Measurements from ENCODE around the gene PDZD2.

PDZD2 gene

GRCh38 chr5:32000731-32001130 is 361.8 kb downstream of the PDZD2 start:
- TF ChIP-seq CTCF (IDR thresholded peaks at IDR 0.05; ENCODE audit: extremely low read depth, insufficient read depth, missing control alignments): no peak
- in situ Hi-C loops (cut with MboI; ENCODE audit: low pct_unique_long_range_greater_than_20kb, low sequenced_read_pairs, unreplicated experiment): no loop called here
- no peak for DNase-seq (ENCODE audit: low spot score)

DNA sequence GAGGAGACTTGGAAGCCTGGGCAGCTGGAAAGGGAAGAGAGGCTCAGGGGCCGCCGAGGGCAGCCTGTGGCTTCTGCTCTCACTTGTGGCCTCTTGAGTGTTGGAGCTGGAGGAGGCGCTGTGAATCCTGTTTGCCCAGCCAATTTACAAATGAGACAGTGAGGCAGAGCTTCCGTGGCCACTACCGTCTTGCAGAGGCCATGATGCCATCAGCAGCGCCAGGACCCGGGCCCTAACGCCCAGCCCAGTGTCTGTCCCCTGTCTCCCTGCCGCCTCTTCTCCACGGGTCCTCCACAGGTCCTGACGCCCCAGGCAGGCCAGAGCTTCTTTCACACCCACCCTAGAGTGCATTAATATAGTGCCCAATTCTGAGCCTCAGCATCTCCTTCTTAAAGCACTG is 362.4 kb downstream of the PDZD2 start:
- no peak for TF ChIP-seq CTCF (IDR thresholded peaks at IDR 0.05; ENCODE audit: extremely low read depth, insufficient read depth, missing control alignments)
- in situ Hi-C loops (cut with MboI; ENCODE audit: low pct_unique_long_range_greater_than_20kb, low sequenced_read_pairs, unreplicated experiment): no loop called here
- no peak for DNase-seq (ENCODE audit: low spot score)

DNA sequence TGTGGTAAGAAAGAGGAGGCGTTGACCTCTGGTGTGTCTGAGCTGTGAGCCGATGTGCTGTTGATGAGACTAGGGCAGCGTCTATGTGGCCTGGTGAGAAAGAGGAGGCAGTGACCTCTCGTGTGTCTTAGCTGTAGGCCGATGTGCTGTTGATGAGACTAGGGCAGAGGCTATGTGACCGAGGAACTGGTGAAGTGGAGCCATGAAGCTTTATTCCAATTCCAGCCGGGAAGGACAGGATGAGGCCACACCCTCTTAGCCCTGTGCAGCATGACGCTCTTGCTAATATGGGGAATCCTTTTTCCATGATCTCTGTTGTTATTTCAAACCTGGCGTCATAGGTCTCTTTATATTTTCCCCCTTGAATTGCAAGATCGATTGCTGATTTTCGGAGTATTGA is 362.8 kb downstream of the PDZD2 start:
- no peak for DNase-seq (ENCODE audit: low spot score)
- in situ Hi-C loops (cut with MboI; ENCODE audit: low pct_unique_long_range_greater_than_20kb, low sequenced_read_pairs, unreplicated experiment): no loop called here
- no peak for TF ChIP-seq CTCF (IDR thresholded peaks at IDR 0.05; ENCODE audit: extremely low read depth, insufficient read depth, missing control alignments)

DNA sequence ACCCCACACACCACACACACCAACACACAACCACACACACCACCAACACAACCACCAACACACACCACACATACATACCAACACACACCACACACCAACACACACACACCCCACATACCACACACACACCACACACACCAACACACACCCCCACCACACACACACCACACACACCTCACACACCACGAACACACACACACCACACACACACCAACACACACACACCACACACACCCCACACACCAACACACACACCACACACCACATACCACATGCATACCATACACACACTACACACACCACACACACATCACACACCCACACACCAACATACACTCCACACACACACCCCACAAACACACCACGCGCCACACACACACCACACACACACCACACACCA is 363.8 kb downstream of the PDZD2 start:
- TF ChIP-seq CTCF (IDR thresholded peaks at IDR 0.05; ENCODE audit: extremely low read depth, insufficient read depth, missing control alignments): no peak
- DNase-seq (ENCODE audit: low spot score): no peak
- in situ Hi-C loops (cut with MboI; ENCODE audit: low pct_unique_long_range_greater_than_20kb, low sequenced_read_pairs, unreplicated experiment): no loop called here

DNA sequence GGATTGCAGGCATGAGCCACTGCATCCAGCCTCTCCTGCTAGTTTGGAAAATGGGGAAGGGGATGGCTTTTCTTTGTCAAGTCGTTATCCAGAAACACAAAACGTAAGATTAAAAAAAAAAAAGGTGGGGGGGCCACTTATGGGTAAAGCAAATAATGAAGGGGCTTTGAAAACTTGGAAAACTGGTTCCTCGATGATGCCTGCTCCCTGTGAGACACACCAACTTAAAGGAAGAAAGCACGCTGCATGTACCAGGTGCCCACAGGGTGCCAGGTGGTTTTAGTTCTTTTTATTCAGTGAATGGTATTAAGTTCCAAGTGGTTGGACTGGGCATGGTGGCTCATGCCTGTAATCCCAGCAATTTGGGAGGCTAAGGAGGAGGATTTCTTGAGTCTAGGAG is 365.1 kb downstream of the PDZD2 start:
- in situ Hi-C loops (cut with MboI; ENCODE audit: low pct_unique_long_range_greater_than_20kb, low sequenced_read_pairs, unreplicated experiment): no loop called here
- TF ChIP-seq CTCF (IDR thresholded peaks at IDR 0.05; ENCODE audit: extremely low read depth, insufficient read depth, missing control alignments): no peak
- no peak for DNase-seq (ENCODE audit: low spot score)

- no peak for DNase-seq (ENCODE audit: low spot score)
- no peak for TF ChIP-seq CTCF (IDR thresholded peaks at IDR 0.05; ENCODE audit: extremely low read depth, insufficient read depth, missing control alignments)
- in situ Hi-C loops (cut with MboI; ENCODE audit: low pct_unique_long_range_greater_than_20kb, low sequenced_read_pairs, unreplicated experiment): no loop called here
Observed at GRCh38 chr5:32004404-32004803, 365.5 kb downstream of the PDZD2 start.

DNA sequence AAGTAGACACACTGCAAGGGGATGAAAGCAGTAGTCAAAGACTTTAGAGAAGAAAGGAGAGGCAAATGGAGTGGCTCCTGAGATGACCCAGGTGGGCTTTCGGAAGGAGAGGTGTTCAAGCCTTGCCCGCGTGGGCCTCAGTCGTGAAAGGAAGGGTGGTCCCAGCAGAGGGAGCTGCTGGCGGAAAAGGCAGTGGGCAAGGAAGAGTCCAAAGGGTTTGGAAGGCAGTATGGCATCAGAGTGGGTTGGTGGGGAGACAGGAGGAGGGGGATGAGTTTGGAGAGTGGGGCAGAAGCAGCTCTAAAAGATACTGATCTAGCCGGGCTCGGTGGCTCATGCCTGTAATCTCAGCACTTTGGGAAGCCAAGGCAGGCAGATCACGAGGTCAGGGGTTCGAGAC is 369.8 kb downstream of the PDZD2 start:
- in situ Hi-C loops (cut with MboI; ENCODE audit: low pct_unique_long_range_greater_than_20kb, low sequenced_read_pairs, unreplicated experiment): no loop called here
- TF ChIP-seq CTCF (IDR thresholded peaks at IDR 0.05; ENCODE audit: extremely low read depth, insufficient read depth, missing control alignments): no peak
- DNase-seq (ENCODE audit: low spot score): no peak

Data from GM13977 (cell line).